IPS-15b (cell line): ENCODE measurements around the gene SRPK2.
"Not testable (repeated sequence)": the region's sequence is repeated elsewhere in the genome, so short reads cannot be mapped to it uniquely, and the experiment has no call there.

Experiments used
- H3K27me3 ChIP-seq: one replicate; pipeline ENCODE4 v1.6.1; 2013; ENCODE audit warnings: low read length; ENCODE audit not compliant: control insufficient read depth, insufficient read depth
- H3K36me3 ChIP-seq: one replicate; pipeline ENCODE4 v1.6.1; 2013; ENCODE audit warnings: low read length; ENCODE audit not compliant: control insufficient read depth, insufficient read depth
- H3K4me1 ChIP-seq: one replicate; pipeline ENCODE4 v1.6.1; 2013; ENCODE audit warnings: mild to moderate bottlenecking, low read length; ENCODE audit not compliant: control insufficient read depth, insufficient read depth
- H3K4me3 ChIP-seq: one replicate; pipeline ENCODE4 v1.5.1; 2013; ENCODE audit warnings: low read depth, low read length
- H3K9ac ChIP-seq: one replicate; pipeline ENCODE4 v1.6.1; 2013; ENCODE audit warnings: low read depth, mild to moderate bottlenecking, low read length
- H3K9me3 ChIP-seq: one replicate; pipeline ENCODE4 v1.6.1; 2013; ENCODE audit warnings: mild to moderate bottlenecking, low read length; ENCODE audit not compliant: control insufficient read depth, insufficient read depth

SRPK2 gene

DNA sequence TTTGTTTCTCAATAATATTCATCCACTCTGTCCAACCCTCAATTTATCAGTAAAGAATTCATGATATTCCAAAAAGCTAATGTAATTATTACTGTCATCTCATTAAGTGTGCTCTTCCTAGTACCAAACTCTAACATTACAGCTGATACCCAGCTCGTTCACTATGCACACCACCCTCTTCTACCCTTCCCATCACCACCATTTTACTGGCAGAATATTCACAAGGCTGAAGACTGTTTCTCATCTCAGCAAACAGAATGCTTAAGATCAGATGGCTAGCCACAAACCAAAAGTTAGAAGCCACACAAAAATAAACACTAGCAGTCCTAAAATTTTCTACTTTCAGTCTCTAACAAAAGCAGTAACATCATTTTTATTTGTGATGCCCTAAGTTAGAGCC is 121.5 kb downstream of the SRPK2 start:
- no peak overlapping the region for H3K4me3 ChIP-seq
- no peaks in the 10 kb centered on the region for H3K9me3 ChIP-seq
- H3K27me3 ChIP-seq: no peaks in the 10 kb centered on the region
- H3K9ac ChIP-seq: no peak overlapping the region
- peaks cover 13% of the 10 kb centered on the region for H3K4me1 ChIP-seq
- H3K36me3 ChIP-seq: no peaks in the 10 kb centered on the region

GRCh38 chr7:105264707-105265106 is 124.0 kb downstream of the SRPK2 start:
- no peaks in the 10 kb centered on the region for H3K36me3 ChIP-seq
- H3K27me3 ChIP-seq: no peaks in the 10 kb centered on the region
- no peak overlapping the region for H3K9ac ChIP-seq
- no peaks in the 10 kb centered on the region for H3K9me3 ChIP-seq
- no peak overlapping the region for H3K4me3 ChIP-seq
- H3K4me1 ChIP-seq: peaks cover 15% of the 10 kb centered on the region

DNA sequence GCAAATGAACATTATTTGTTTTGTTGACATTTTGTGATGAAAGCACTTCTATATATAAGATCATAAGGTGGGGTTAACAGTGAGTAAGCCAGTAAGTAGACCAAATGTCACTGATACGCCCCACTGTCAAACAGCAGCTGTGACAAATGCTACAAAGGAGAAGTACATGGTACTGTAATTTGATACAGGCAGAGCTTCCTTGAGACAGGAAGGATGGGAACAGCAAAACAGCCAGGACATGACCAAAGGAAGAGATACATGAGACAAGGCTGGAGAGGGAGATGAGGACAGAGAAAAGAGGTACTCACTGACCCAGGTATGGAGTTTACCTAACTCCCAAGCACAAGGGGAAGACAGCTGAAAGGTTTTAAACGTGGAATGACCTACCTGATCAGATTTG is 127.0 kb downstream of the SRPK2 start:
- H3K9ac ChIP-seq: no peak overlapping the region
- H3K36me3 ChIP-seq: no peaks in the 10 kb centered on the region
- peaks cover 5% of the 10 kb centered on the region for H3K4me1 ChIP-seq
- H3K27me3 ChIP-seq: no peaks in the 10 kb centered on the region
- no peaks in the 10 kb centered on the region for H3K9me3 ChIP-seq
- H3K4me3 ChIP-seq: no peak overlapping the region

- H3K9ac ChIP-seq, H3K4me1 ChIP-seq, H3K9me3 ChIP-seq, H3K4me3 ChIP-seq, H3K36me3 ChIP-seq, H3K27me3 ChIP-seq: not testable (repeated sequence)
Observed at GRCh38 chr7:105260201-105260871, 128.4 kb downstream of the SRPK2 start.

GRCh38 chr7:105258919-105259318 is 129.8 kb downstream of the SRPK2 start:
- H3K27me3 ChIP-seq, H3K4me1 ChIP-seq, H3K36me3 ChIP-seq, H3K9me3 ChIP-seq, H3K9ac ChIP-seq, H3K4me3 ChIP-seq: not testable (repeated sequence)

DNA sequence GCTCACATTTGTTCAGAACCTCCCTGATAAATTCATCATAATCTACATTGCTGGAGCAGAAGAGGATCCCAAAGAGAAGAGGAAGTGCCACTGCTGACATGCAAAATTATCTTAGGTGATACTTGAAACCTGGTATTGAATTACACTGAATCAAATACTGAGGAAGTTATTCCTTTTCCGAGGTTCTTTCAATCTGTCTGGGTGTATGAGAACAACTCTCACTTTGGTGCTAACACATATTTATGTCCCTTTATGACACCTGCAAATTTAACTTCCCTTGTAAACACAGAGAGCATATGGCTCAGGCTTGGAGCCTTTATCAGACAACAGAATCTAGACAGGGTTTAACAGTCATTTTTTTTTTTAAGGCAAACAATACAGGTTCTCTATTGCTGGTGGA is 131.4 kb downstream of the SRPK2 start:
- no peak overlapping the region for H3K9ac ChIP-seq
- H3K4me3 ChIP-seq: no peak overlapping the region

DNA sequence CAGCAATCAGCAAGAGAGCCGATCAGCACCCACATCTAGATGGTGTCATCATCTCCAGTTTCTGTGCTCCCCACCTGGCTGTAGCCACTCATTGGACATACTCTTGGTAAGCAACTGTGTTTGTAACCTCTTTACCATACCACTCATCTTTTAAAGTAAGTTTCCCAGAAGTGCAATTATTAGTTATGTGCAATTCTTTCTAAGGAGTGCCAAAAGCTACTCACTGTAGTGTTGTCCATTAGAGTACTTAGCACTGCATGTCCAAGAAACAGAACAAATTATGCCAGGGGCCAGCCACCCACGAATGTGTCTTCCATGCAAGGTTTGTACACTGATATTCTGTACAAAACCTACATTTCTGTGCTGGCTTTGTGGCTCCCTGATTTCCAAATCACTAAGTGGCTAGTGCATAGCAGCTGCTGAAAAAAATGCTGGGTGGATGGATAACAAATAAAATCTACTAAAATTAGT is 131.9 kb downstream of the SRPK2 start:
- peaks cover 7% of the 10 kb centered on the region for H3K4me1 ChIP-seq
- no peak overlapping the region for H3K4me3 ChIP-seq
- no peaks in the 10 kb centered on the region for H3K36me3 ChIP-seq
- H3K9ac ChIP-seq: no peak overlapping the region
- H3K27me3 ChIP-seq: no peaks in the 10 kb centered on the region
- no peaks in the 10 kb centered on the region for H3K9me3 ChIP-seq

More for the DNA sequence above, 131.4 kb downstream of the SRPK2 start:
- peaks cover 8% of the 10 kb centered on the region for H3K4me1 ChIP-seq
- H3K27me3 ChIP-seq: no peaks in the 10 kb centered on the region
- H3K9me3 ChIP-seq: no peaks in the 10 kb centered on the region
- H3K36me3 ChIP-seq: no peaks in the 10 kb centered on the region

- Histone ChIP-seq H3K36me3 (no peaks in the 10 kb centered on the region), H3K9me3 (no peaks in the 10 kb centered on the region), H3K27me3 (no peaks in the 10 kb centered on the region), H3K4me1 (peaks cover 17% of the 10 kb centered on the region), H3K4me3 (no peak overlapping the region), H3K9ac (no peak overlapping the region)
Observed at GRCh38 chr7:105250706-105251105, 138.0 kb downstream of the SRPK2 start.

GRCh38 chr7:105250239-105250638 is 138.5 kb downstream of the SRPK2 start:
- H3K4me1 ChIP-seq: peaks cover 17% of the 10 kb centered on the region
- H3K27me3 ChIP-seq: no peaks in the 10 kb centered on the region
- H3K9me3 ChIP-seq: no peaks in the 10 kb centered on the region
- no peaks in the 10 kb centered on the region for H3K36me3 ChIP-seq
- no peak overlapping the region for H3K9ac ChIP-seq
- no peak overlapping the region for H3K4me3 ChIP-seq

GRCh38 chr7:105249216-105249615 is 139.5 kb downstream of the SRPK2 start:
- no peaks in the 10 kb centered on the region for H3K9me3 ChIP-seq
- H3K4me1 ChIP-seq: peaks cover 17% of the 10 kb centered on the region
- H3K9ac ChIP-seq: no peak overlapping the region
- H3K4me3 ChIP-seq: no peak overlapping the region
- H3K27me3 ChIP-seq: no peaks in the 10 kb centered on the region
- H3K36me3 ChIP-seq: no peaks in the 10 kb centered on the region

DNA sequence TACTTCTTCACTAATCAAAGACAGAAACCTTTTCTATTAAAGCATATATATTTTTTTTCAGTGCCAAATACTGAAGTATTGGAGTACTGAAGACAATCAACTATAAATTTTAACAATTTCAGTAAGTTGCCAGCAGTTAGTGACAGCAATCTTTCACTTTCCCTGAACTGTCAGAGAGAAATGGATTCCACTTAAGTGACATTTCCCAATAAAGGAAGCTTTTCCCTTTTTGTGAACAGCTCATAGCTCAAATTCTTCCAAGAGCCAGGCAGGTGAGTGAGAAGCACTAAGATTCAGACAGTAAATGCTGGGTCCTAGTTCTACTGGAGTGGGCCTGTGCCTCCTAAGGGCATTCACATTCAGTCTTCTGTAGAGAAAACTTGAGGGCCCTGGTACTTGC is 142.0 kb downstream of the SRPK2 start:
- H3K4me1 ChIP-seq: peaks cover 11% of the 10 kb centered on the region
- no peaks in the 10 kb centered on the region for H3K9me3 ChIP-seq
- no peak overlapping the region for H3K4me3 ChIP-seq
- no peaks in the 10 kb centered on the region for H3K36me3 ChIP-seq
- no peaks in the 10 kb centered on the region for H3K27me3 ChIP-seq
- no peak overlapping the region for H3K9ac ChIP-seq

DNA sequence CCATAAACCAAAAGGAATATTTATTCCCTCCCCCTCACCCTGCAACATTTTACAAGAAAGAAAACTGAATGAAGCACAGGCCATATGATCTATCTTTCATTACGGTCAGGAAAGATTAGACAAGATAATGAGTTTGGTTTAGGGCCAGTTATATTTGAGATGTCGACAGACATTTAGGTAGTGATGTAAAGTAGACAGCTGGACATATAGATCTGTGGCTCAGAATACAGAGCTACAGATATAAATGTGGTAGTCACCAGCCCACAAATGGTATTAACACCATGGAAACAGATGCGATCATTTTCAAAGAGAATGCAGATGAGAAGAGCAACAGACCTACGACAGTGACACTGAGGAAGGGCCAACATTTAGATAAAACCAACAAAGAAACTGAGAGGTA is 142.5 kb downstream of the SRPK2 start:
- Histone ChIP-seq H3K36me3 (no peaks in the 10 kb centered on the region), H3K27me3 (no peaks in the 10 kb centered on the region), H3K4me3 (no peak overlapping the region), H3K9me3 (no peaks in the 10 kb centered on the region), H3K4me1 (peaks cover 9% of the 10 kb centered on the region), H3K9ac (no peak overlapping the region)
